HL-60 (cell line): ENCODE data around the gene POU2F2.
"Not testable (repeated sequence)": the region's sequence is repeated elsewhere in the genome, so short reads cannot be mapped to it uniquely, and the experiment has no call there.

ENCODE experiments used
- DNase-seq, 2 experiments: peaks; one replicate each; pipeline ENCODE4 v3.0.0-alpha.2; 2010 to 2020; ENCODE audit warnings: low read depth in 1 of 2, low spot score in 1 of 2
- H3K27ac ChIP-seq: fragments of 250-450 bp; sonication (Bioruptor Pico); replicated peaks from 2 replicates; pipeline ENCODE4 v1.5.1; 2020; ENCODE audit warnings: mild to moderate bottlenecking, moderate library complexity
- H3K27me3 ChIP-seq: fragments of 250-450 bp; sonication (Bioruptor Pico); 2 replicates; pipeline ENCODE4 v1.5.1; 2021; ENCODE audit warnings: mild to moderate bottlenecking, moderate library complexity; ENCODE audit not compliant: insufficient read depth, poor library complexity, severe bottlenecking
- H3K4me3 ChIP-seq: replicated peaks from 2 replicates; pipeline ENCODE4 v1.5.1; 2011; ENCODE audit warnings: mild to moderate bottlenecking, control low read depth, low read length; ENCODE audit not compliant: insufficient read depth
- GABPA ChIP-seq: IDR thresholded peaks from 2 replicates; pipeline ENCODE4 v1.6.1; 2012; ENCODE audit warnings: low read depth
- POLR2AphosphoS5 ChIP-seq: IDR thresholded peaks from 2 replicates; pipeline ENCODE4 v1.6.1; 2012; ENCODE audit warnings: low read depth
- SPI1 ChIP-seq: IDR thresholded peaks from 2 replicates; pipeline ENCODE4 v1.6.1; 2012; ENCODE audit warnings: low read depth, mild to moderate bottlenecking, borderline replicate concordance
- TF ChIP-seq, protein P1 (sequence below): IDR thresholded peaks from 2 replicates; pipeline ENCODE4 v1.6.1; 2012; ENCODE audit warnings: low read depth; ENCODE audit not compliant: insufficient replicate concordance
- TF ChIP-seq, protein P2 (sequence below): IDR thresholded peaks from one replicate; pipeline ENCODE4 v1.5.1; 2011; ENCODE audit warnings: low read length, control low read depth, inconsistent platforms; ENCODE audit not compliant: insufficient read depth

The POU2F2 gene

DNA sequence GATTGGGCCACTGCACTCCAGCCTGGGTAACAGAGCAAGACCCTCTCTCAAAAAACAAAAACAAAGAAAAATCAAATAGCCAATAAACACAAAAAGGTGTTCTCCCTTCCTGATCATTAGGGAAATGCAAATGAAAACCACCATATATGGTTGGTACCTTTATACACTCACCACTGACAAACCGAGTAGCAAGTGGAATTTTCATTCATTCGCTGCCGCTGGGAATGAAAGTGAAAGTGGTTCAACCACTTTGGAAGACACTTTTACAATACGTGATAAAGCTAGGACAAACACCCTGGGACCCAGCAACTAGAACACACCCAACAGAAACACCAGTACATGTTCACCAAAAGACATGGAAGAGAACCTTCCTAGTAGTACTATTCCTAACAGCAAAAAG, 83.3 kb downstream of the POU2F2 start:
- TF ChIP-seq, protein P1, sequence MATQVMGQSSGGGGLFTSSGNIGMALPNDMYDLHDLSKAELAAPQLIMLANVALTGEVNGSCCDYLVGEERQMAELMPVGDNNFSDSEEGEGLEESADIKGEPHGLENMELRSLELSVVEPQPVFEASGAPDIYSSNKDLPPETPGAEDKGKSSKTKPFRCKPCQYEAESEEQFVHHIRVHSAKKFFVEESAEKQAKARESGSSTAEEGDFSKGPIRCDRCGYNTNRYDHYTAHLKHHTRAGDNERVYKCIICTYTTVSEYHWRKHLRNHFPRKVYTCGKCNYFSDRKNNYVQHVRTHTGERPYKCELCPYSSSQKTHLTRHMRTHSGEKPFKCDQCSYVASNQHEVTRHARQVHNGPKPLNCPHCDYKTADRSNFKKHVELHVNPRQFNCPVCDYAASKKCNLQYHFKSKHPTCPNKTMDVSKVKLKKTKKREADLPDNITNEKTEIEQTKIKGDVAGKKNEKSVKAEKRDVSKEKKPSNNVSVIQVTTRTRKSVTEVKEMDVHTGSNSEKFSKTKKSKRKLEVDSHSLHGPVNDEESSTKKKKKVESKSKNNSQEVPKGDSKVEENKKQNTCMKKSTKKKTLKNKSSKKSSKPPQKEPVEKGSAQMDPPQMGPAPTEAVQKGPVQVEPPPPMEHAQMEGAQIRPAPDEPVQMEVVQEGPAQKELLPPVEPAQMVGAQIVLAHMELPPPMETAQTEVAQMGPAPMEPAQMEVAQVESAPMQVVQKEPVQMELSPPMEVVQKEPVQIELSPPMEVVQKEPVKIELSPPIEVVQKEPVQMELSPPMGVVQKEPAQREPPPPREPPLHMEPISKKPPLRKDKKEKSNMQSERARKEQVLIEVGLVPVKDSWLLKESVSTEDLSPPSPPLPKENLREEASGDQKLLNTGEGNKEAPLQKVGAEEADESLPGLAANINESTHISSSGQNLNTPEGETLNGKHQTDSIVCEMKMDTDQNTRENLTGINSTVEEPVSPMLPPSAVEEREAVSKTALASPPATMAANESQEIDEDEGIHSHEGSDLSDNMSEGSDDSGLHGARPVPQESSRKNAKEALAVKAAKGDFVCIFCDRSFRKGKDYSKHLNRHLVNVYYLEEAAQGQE = no peak
- TF ChIP-seq GABPA (no peak), SPI1 (no peak), POLR2AphosphoS5 (no peak)
- TF ChIP-seq, protein P2, sequence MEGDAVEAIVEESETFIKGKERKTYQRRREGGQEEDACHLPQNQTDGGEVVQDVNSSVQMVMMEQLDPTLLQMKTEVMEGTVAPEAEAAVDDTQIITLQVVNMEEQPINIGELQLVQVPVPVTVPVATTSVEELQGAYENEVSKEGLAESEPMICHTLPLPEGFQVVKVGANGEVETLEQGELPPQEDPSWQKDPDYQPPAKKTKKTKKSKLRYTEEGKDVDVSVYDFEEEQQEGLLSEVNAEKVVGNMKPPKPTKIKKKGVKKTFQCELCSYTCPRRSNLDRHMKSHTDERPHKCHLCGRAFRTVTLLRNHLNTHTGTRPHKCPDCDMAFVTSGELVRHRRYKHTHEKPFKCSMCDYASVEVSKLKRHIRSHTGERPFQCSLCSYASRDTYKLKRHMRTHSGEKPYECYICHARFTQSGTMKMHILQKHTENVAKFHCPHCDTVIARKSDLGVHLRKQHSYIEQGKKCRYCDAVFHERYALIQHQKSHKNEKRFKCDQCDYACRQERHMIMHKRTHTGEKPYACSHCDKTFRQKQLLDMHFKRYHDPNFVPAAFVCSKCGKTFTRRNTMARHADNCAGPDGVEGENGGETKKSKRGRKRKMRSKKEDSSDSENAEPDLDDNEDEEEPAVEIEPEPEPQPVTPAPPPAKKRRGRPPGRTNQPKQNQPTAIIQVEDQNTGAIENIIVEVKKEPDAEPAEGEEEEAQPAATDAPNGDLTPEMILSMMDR = no peak
- no peak for DNase-seq
- Histone ChIP-seq H3K27ac (no peak overlapping the region), H3K27me3 (no peaks in the 10 kb centered on the region), H3K4me3 (no peak overlapping the region)

DNA sequence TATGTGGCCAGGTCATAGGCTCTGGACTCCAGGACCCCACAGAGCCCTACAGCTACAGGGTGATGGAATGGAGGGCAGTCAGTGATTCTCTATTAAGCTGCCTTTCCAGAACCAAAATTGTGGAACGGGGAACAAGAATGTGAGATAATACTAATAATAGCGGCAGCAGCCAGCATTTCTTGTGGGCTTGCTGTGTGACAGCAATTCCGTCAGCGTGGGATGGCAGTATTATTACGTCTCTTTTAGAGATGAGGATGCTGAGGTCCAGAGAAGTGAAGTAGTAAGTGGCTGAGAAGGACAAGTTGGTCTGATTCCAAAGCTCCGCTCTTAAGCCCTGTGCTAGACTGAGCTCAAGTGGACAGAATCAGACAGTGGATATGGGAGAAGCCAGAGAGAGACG, 86.7 kb downstream of the POU2F2 start:
- no peak overlapping the region for H3K4me3 ChIP-seq
- DNase-seq = no peak
- H3K27ac ChIP-seq = no peak overlapping the region
- no peaks in the 10 kb centered on the region for H3K27me3 ChIP-seq
- TF ChIP-seq SPI1 (no peak), GABPA (no peak), POLR2AphosphoS5 (no peak)
- TF ChIP-seq, protein P2 = no peak
- TF ChIP-seq, protein P1 = no peak

DNA sequence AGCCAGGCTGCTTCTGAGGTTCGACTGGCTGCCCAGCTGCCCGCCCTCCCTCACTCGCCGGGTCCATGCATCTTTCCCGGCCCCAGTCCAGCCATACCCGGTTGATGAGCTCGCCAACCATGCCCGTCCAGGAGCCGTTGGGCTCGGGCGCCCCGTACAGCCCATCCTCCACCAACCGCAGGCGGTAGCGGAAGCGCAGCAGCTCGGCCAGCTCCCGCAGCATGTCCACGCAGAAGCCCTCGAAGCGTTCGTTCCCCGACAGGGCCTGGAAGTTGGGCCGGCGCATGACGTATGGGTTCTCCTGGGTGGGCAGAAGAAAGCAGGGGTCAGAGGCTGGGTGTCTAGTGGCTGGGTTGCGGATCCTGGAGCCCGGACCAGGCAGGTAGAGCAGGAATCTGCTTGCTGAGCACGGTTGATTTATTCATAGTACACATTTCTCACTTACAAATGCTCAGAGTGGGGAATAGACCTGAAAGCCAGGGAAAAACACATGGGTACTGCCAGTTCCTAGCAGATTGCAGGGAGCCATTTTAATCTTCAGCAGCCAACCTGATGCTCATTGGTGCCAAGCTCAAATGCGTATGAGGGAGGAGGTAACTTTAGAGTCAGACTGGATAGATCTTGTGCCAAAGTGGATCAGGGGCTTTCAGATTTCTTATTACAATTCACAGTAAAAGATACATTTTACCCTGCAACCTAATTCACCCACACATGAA, 89.6 kb downstream of the POU2F2 start:
- no peak for TF ChIP-seq SPI1
- TF ChIP-seq GABPA = no peak
- no peak for TF ChIP-seq POLR2AphosphoS5
- TF ChIP-seq, protein P1 = no peak
- TF ChIP-seq, protein P2 = no peak
- Histone ChIP-seq H3K4me3 (no peak overlapping the region), H3K27me3 (no peaks in the 10 kb centered on the region), H3K27ac (no peak overlapping the region)
- DNase-seq = no peak

DNA sequence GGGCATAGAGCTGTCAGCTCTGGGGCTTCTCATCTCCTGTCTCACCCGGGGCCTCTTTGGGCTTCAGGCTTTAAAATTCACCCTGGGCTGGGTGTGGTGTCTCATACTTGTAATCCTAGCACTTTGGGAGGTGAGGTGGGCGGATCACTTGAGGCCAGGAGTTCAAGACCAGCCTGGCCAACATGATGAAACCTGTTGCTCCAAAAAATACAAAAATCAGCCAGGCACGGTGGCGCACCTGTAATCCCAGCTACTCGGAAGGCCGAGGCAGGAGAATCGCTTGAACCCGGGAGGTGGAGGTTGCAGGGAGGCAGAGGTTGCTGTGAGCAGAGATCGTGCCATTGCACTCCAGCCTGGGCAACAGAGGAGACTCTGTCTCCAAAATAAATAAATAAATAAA, 91.8 kb downstream of the POU2F2 start:
- not testable (repeated sequence) for DNase-seq, H3K4me3 ChIP-seq, H3K27ac ChIP-seq, H3K27me3 ChIP-seq
